A673 (cell line): ENCODE results near the gene CHKA.

Source experiments
- EZH2 ChIP-seq: fragments of 200-600 bp; sonication (generic); IDR thresholded peaks from 2 replicates; pipeline ENCODE4 v1.6.1; 2017; ENCODE audit warnings: borderline replicate concordance, low read depth, mild to moderate bottlenecking, mixed read lengths, antibody characterized with exemption, low read length; ENCODE audit not compliant: poor library complexity, severe bottlenecking
- TF ChIP-seq, protein P1 (sequence below): fragments of 300-800, 200-600 bp; sonication (generic); conservative IDR thresholded peaks from 2 replicates; pipeline ENCODE4 v1.5.1; 2017; ENCODE audit warnings: low read depth, mild to moderate bottlenecking, antibody characterized with exemption, low read length, moderate library complexity, mixed read lengths

DNA sequence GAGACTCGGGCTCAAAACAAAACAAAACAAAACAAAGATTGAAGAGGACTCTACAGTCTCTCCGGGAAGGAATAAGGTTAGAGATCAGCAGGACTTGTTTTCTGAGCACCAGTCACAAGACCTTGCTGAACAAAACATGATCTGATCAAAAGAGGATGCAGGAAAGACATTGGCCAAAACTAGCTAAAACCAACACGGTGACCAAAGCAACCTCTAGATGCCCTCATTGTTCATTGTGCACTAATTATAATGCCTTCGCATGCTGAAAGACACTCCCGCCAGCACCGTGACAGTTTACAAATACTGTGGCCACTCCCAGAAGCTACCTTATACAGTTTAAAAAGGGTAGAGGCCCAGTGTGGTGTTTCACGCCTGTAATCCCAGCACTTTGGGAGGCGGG, 15.7 kb upstream of the CHKA start:
- TF ChIP-seq EZH2 = no peak
- TF ChIP-seq, protein P1, sequence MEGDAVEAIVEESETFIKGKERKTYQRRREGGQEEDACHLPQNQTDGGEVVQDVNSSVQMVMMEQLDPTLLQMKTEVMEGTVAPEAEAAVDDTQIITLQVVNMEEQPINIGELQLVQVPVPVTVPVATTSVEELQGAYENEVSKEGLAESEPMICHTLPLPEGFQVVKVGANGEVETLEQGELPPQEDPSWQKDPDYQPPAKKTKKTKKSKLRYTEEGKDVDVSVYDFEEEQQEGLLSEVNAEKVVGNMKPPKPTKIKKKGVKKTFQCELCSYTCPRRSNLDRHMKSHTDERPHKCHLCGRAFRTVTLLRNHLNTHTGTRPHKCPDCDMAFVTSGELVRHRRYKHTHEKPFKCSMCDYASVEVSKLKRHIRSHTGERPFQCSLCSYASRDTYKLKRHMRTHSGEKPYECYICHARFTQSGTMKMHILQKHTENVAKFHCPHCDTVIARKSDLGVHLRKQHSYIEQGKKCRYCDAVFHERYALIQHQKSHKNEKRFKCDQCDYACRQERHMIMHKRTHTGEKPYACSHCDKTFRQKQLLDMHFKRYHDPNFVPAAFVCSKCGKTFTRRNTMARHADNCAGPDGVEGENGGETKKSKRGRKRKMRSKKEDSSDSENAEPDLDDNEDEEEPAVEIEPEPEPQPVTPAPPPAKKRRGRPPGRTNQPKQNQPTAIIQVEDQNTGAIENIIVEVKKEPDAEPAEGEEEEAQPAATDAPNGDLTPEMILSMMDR = no peak
